Stimulated activated CD4-positive, alpha-beta T cell treated with anti-CD3 and anti-CD28 coated beads, TNF-alpha, amount 100 ng/mL, for 1 hour (primary cell): ENCODE data around the gene SLC25A21.
A peak's percentile ranks its signal among the peaks of the same experiment; 100 is the strongest.
"Not testable (repeated sequence)": the region's sequence is repeated elsewhere in the genome, so short reads cannot be mapped to it uniquely, and the experiment has no call there.

Experiments used
- DNase-seq, 3 donors: peaks; one replicate each; pipeline ENCODE4 v3.0.0-alpha.2; 2020; ENCODE audit warnings: low read depth in 3 of 3, low spot score in 1 of 3

SLC25A21 gene

DNA sequence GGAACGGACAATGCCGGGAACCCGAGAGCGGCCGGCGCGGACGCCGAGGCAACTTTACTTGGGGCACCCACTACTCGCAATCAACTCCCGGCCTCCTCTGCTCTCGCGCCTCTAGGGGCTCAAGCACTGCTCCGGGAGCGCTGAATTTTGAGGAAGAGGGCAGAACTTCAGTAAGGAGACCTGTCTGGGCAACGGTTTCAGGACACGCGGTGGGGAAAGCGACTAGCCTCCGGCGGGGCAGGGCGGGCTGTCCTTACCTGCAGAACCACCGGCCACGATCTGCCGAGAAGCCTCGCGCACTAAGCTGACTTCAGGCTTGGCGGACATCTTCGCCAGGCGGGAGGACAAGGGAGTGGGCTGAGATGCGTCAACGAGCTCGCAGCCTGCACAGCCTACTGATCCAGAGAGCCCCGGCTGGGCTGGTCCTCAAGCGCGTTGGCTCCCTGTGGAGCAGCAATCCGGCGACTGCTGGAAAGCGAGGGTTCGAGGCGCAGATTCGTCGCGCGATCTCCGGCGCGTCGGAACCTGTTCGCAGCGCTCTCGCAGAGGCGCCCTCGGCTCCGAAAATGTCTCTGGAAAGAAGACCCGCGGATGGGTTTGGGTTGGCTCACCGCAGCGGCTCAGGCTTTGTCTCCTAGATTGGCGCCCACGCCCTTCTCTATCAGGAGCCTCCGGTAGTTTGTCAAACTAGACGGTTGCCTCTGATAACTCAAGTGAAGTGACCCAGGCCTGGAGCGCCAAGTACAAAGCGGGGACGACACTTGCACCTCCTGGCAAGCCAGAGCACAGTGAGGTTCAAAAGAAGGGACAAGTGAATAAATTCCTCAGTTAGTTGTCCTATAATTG, at the start of gene SLC25A21:
Gene SLC25A21, minus strand, starts transcription at position 583 of the 846 bp plus-strand sequence.
- no peak for DNase-seq

DNA sequence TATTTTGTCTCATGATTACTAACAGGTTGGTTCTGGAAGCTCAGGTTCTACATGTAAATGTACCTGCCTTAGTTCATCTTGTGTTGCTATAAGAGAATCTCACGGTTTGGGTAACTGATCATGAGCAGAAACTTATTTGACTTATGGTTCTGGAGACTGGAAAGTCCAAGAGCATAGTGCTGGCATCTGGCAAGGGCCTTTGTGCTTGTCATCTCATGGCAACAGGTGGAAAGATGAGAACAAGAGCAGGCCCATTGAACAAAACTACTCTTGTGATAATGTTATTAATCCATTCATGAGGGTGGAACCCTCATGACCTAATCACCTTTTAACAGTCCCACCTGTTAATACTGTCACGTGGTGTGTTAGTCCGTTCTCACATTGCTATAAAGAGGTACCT, 48.7 kb upstream of the SLC25A21 start:
- no peak for DNase-seq

DNA sequence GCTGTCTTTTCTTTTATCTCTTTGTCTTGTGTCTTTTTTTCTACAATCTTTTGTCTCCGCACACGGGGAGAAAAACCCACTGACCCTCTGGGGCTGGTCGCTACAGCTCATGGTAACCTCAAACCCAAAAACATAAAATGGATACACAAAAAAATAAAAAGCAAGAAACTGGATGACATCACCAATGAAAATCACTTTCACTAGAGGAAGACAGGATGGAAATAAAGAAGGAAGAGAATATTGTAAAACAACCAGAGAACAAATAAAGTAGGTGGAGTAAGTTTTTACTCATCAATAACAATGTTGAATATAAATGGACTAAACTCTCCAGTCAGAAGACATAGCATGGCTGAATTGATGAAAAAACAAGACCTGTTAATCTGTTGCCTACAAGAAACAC, 42.9 kb upstream of the SLC25A21 start:
- no peak for DNase-seq

DNA sequence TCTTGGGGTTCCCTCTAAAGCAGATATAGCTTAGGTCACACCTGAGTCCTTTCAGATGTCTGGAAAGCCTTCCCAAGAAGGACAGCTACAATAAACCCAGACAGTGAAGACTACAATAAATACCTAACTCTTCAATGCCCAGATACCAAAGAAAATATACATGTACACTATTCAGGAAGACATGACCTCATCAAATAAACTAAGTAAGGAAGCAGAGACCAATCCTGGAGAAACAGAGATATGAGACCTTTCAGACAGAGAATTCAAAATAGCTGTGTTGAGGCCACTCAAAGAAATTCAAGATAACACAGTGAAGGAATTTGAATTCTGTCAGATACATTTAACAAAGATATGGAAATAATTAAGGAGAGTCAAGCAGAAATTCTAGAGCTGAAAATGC, 40.6 kb upstream of the SLC25A21 start:
- no peak for DNase-seq

DNA sequence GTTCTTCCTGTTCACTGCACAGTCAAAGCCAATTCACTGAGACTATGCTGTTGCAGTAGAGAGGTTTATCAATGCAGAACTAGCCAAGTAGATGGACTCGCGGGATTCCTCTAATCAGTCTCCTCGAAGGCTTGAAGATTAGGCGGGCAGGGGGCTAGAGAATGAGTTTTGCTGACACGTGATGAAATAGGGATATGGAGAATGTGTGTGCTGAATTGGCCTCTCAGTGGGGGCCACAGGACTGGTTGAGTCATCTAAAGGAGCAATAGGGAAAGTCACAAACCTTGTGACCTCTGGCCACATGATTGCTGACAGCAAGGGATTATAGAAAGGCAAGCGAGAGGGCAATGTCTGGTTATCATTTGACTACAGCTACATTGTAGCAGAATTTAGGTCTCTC, 38.0 kb upstream of the SLC25A21 start:
- no peak for DNase-seq

DNA sequence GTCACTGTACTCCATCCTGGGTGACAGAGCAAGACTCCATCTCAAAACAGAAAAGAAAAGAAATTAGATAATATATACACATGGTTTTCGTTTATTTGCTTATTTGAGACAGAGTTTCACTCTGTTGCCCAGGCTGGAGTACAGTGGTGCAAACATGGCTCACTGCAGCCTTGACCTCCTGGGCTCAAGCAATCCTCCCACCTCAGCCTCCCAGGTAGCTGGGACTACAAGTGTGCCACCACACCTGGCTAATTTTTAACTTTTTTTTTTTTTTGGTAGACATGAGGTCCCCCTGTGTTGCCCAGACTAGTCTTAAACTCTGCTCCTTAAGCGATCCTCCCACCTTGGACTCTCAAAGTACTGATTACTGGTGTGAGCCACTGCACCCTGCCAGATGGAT, 37.2 kb upstream of the SLC25A21 start:
- not testable (repeated sequence) for DNase-seq

DNA sequence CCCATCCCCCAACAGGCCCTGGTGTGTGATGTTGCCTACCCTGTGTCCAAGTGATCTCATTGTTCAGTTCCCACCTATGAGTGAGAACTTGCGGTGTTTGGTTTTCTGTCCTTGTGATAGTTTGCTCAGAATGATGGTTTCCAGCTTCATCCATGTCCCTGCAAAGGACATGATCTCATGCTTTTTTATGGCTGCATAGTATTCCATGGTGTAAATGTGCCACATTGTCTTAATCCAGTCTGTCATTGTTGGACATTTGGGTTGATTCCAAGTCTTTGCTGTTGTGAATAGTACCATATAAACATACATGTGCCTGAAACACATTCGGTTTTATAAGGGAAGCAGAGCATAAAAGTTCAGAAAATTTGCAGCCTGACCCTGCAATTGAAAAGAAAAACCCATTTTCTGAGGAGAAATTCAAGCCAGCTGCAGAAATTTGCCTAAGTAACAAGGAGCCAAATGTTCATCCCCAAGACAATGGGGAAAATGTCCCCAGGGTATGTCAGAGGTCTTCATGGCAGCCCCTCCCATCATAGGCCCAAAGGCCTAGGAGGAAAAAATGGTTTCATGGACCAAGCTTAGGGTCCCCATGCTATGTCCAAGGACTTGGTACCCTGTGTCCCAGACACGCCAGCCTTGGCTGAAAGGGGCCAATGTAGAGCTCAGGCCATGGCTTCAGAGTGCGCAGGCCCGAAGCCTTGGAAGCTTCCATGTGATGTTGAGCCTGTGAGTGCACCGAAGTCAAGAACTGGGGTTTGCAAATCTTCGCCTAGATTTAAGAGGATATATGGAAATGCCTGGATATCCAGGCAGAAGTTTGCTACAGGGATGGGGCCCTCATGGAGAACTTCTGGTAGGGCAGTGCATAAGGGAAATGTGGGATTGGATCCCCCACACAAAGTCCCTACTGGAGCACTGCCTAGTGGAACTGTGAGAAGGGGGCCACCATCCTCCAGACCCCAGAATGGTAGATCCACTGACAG, 33.5 kb upstream of the SLC25A21 start:
- not testable (repeated sequence) for DNase-seq

DNA sequence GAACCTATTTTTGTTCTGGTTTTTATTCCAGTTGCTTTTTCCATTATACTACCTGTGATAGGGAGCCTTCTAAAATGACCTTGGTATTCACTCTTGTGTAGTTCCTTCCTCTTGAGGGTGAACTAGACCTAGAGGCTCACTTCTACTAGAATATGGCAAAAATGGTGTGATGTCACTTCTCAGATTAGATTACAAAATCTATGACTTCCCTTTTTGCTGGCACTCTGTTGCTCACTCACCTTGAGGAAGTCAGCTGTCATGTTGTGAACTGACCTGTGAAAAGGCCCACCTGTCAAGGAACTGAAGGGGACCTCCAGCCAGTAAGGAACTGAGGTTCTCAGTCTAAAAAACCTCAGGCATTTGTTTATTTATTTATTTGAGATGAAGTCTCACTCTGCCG, 31.0 kb upstream of the SLC25A21 start:
- DNase-seq: no peak

DNA sequence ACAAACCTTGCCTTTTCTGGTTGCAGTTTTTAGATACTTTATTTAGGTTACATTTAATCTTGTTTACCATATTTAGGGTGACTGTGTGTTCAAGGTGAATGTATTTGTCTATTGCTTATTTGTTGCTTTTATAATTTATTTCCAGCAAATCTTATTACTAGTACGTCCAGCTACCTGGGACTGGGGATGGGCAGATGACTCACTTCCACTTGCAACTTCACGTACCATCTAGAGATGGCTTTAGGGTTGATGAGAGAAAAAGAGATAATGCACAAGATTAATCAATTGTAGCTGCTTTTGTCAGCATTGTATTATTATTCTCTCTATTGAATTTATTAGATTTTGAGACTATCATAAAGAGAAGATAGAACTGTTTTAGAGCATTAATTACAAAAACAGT, 30.4 kb upstream of the SLC25A21 start:
- DNase-seq: no peak

DNA sequence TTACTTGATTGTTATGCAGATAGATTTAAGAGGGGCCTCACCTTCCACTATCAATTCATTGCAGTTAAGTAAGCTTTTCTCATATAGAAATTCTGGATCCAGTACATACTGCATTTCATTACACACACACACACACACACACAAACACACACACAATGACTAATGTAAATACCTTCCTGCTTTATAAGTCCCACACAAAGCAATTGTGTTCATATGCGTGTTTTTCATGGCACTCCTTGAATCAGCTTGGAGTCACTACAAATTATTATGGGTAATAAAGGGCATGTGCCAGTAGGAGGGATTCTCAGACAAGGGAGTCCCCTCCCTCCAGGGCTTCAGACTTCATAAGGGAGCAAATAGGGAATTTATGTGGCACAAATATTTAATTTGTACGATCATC, 29.9 kb upstream of the SLC25A21 start:
- DNase-seq: no peak

DNA sequence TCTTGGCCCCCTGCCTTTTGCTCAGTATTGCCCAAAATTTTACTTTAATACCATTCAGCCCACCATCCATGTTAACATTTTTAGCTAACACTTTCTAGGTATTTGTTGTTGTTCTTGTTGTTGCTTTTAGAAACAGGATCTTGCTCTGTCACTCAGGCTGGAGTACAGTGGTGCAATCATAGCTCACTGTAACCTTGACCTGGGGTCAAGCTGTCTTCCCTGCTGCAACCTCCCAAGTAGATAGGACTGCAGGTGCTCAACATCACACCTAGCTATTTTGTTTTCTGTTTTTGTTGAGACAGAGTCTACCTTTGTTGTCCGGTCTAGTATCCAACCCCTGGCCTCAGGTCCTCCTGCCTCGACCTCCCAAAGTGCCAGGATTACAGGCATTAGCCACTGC, 29.3 kb upstream of the SLC25A21 start:
- DNase-seq: no peak

DNA sequence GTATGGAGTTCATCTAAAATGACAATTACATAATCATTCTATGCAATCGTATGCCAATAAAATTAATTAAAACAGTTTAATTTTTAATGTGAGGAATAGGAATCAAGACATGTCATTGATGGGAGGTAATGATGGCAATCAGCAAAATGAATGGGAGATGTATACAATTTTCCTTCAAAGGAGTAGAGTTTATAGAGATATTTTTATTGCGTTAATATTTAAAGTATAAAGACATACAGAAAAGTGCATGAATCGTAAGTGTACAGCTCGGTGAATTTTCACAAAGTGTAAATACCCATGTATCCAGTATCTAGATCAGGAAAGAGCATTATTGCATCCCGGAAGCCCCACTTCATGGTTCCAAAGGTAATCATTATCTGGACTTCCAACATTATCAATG, 26.5 kb upstream of the SLC25A21 start:
- no peak for DNase-seq

DNA sequence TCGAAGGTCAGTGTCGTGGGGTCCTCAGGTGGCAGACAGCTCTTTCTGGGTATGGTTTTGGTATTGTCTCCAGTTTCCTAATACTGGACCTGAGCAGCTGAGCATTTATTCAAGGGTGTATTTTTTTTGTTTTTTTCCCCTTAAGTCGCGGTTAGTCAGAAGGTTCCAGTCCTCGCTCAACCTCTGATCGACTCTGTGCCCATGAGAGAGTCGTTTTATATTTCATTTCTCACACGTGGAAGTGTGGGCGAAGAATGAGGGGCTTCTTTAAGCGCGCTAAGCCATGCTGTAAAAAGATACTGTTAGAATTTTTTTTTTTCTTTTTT, 25.8 kb upstream of the SLC25A21 start:
- no peak for DNase-seq

DNA sequence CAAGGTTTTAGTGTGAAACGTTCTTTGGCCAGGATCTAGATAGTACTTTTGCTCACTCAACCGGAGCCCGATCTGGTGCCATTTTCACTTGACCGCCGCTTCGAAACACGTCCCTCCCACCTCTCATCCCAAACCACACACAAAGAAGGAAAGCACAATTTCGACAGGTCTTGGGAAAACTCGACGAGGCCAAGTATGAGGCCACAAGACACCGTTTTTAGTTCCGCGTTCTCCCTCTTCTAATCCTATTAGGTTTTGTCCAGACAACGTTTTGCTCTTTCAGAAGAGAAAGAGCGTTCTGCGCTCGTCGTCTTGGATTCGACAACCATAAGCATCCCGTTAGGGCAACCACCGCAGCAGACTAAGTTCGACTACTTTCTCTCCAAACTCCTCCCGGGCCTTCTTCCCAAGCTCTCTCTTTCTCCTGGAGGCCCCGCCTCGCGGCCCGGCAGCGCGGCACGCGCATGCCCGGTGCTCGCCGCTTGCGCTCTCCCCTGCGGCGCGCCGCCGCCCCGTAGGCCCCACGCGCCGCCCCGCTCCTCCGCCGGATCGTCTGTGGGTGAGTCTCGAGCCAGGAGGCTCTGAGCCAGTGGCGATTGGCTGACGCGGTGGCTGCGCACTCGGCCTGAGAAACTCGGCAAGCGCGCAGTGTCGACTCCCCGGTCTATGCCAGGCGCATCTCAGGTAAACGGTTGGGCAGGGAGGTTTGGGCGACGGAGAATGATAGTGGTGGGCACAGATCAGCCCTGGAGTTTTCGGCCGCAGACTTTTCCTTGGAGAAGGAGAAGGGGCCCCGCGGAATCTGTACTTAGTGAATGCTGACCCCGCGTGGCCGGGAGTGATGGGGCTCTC, 25.2 kb upstream of the SLC25A21 start, which contains the start of gene MIPOL1:
Gene MIPOL1, plus strand, starts transcription at position 517 of the 852 bp plus-strand sequence. CDS start 49,952 bp downstream, outside the sequence.
- peak in 1 of 3 donors; percentile 1 for DNase-seq

DNA sequence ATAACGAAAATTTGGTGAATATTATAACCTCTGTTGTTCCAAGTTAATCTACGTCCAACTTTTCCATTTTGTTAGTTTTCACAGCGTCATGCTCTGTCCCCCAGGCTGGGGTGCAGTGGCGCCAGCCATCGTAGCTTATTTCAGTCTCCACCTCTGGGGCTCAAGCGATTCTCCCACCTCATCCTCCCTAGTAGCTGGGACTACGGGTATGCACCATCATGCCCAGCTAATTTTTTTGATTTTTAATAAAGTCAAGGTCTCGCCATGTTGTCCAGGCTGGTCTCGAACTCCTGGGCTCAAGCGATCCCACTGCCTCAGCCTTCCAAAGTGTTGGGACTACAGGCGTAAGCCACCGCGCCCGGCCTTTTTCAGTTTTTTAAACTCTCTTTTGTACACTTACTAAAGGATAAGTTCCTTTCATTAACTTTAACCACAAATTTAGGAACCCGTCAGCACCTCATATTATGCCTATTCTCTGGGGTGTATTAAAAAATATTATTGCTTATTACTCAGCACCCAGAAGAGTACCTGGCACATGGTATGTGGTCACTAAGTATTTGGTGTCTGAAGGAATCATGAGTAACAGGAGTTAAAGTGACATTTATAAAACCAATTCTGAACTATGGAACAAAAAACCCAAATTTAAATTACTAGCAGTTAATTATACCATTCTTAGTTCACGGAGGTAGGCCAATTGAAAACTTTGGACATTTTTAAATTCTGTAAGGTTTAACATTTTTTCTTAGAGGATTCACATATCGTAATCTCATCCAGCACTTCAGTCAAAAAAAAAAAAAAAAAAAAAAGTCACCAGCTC, 24.4 kb upstream of the SLC25A21 start:
- no peak for DNase-seq

DNA sequence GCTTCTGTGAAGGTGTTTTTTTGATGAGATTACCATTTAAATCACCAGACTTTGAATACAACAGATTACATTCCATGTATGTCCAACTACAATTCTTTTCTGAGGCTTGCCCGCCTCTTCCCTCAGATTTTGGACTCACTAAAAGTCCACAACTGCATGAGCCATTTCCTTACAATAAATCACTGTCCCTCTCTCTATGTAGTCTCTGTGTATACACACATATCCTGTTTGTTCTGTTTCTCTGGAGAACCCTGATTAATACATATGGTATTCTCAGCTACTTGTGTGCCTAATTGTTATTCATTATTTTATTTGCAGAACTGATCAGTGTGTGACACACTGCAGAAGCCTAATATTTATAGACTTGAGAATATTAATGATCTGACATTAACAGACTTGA, 22.9 kb upstream of the SLC25A21 start:
- no peak for DNase-seq

DNA sequence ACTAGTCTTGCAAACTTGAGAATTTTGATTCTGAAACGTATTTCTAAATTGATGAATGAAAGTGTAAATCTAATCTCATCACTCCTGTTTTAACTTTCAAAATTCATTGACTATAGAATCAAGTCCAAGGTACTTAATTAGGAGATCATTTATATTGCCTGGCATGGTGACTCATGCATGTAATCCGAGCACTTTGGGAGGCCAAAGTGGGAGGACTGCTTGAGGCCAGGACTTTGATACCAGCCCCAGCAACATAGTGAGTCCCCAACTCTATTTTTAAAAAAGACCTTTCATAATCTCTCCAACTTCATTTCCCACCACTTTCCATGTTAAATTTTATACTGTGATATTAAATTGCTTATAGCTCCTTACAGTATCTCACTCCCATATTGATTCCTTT, 22.3 kb upstream of the SLC25A21 start:
- no peak for DNase-seq

DNA sequence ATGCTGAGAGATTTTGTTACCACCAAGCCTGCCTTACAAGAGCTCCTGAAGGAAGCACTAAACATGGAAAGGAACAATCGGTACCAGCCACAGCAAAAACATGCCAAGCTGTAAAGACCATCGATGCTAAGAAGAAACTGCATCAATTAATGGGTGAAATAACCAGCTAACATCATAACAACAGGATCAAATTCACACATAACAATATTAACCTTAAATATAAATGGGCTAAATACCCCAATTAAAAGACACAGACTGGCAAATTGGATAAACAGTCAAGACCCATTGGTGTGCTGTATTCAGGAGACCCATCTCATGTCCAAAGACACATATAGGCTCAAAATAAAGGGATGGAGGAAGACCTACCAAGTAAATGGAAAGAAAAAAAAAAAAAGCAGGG, 17.3 kb upstream of the SLC25A21 start:
- DNase-seq: not testable (repeated sequence)

DNA sequence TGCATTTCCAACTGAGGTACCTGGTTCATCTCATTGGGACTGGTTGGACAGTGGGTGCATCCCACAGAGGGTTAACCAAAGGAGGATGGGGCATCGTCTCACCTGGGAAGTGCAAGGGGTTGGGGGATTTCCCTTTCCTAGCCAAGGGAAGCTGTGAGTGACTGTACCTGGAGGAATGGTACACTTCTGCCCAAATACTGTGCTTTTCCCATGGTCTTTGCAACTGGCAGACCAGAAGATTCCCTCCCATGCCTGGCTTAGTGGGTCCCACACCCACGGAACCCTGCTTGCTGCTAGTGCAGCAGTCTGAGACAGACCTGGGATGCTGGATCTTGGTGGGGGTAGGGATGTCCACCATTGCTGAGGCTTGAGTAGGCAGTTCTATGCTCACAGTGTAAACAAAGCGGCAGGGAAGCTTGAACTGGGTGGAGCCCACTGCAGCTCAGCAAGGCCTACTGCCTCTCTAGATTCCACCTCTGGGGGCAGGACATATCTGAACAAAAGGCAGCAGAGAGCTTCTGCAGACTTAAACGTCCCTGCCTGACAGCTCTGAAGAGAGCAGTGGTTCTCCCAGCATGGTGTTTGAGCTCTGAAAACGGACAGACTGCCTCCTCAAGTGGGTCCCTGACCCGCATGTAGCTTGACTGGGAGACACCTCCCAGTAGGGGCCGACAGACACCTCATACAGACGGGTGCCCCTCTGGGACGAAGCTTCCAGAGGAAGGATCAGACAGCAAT, 15.6 kb upstream of the SLC25A21 start:
- not testable (repeated sequence) for DNase-seq

DNA sequence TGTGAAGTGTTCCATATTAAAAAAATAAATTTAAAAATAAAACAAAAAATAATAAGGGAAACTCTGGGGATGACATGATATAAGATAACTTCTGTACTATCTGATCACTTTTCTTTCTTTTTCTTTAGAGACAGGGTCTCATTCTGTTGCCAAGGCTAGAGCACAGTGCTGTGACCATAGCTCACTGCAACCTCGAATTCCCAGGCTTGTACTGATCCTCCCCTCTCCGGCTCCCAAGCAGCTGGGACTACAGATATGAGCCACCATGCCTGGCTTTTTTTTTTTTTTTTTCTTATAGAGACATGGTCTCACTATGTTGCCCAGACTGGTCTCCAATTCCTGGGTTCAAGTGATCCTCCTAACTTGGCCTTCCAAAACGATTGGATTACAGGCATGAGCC, 14.9 kb upstream of the SLC25A21 start:
- no peak for DNase-seq
